Measurements from ENCODE around the gene ELFN2. TPM values are rescaled to one million over a fixed set of nuclear protein-coding genes. Genes with fewer than 3 reads are reported as not detected.

Gene ELFN2
- polyA plus RNA-seq, 1 donor from 2014 or later: 4.4 TPM

- Histone ChIP-seq H3K36me3 (ENCODE audit: insufficient read depth, low read length) (no peaks in the 10 kb centered on the region), H3K79me2 (replicated peaks; ENCODE audit: insufficient read depth, low read length) (no peaks in the 10 kb centered on the region), H3K9me2 (ENCODE audit: insufficient read depth, low read length) (no peaks in the 10 kb centered on the region), H3K27ac (ENCODE audit: low read length) (no peak overlapping the region), H2AFZ (ENCODE audit: low read depth, low read length) (no peak overlapping the region), H3K4me3 (ENCODE audit: low read length) (no peak overlapping the region), H3K9me3 (ENCODE audit: low read length) (no peaks in the 10 kb centered on the region), H3K27me3 (ENCODE audit: insufficient read depth, low read depth, low read length) (no peaks in the 10 kb centered on the region), H3F3A (ENCODE audit: insufficient read depth, low read length, poor library complexity, severe bottlenecking) (no peaks in the 10 kb centered on the region), H3K9ac (ENCODE audit: low read length) (no peak overlapping the region), H4K20me1 (ENCODE audit: insufficient read depth) (no peaks in the 10 kb centered on the region), H3K4me2 (ENCODE audit: low read length) (no peak overlapping the region)
- TF ChIP-seq EP300 (conservative IDR thresholded peaks at IDR 0.05; ENCODE audit: poor library complexity, severe bottlenecking) (no peak), REST (IDR thresholded peaks at IDR 0.05; ENCODE audit: borderline replicate concordance) (no peak), CTCF (IDR thresholded peaks at IDR 0.05; ENCODE audit: poor library complexity, severe bottlenecking) (no peak), POLR2AphosphoS5 (IDR thresholded peaks at IDR 0.05) (no peak), MXI1 (conservative IDR thresholded peaks at IDR 0.05; ENCODE audit: poor library complexity, severe bottlenecking) (no peak), TAF1 (IDR thresholded peaks at IDR 0.05; ENCODE audit: low read depth) (no peak), SMC3 (conservative IDR thresholded peaks at IDR 0.05; ENCODE audit: poor library complexity) (no peak), EZH2 (IDR thresholded peaks at IDR 0.05; ENCODE audit: borderline replicate concordance, insufficient read depth, low read length, poor library complexity, severe bottlenecking) (no peak), RAD21 (conservative IDR thresholded peaks at IDR 0.05) (no peak)
These were observed 28.6 kb upstream of the ELFN2 start for GRCh38 chr22:37455896-37456295.

- no peaks in the 10 kb centered on the region for H4K20me1 ChIP-seq (ENCODE audit: insufficient read depth)
- H3K4me3 ChIP-seq (ENCODE audit: low read length): no peak overlapping the region
- no peak overlapping the region for H3K27ac ChIP-seq (ENCODE audit: low read length)
- H3K9me3 ChIP-seq (ENCODE audit: low read length): no peaks in the 10 kb centered on the region
- no peaks in the 10 kb centered on the region for H3K36me3 ChIP-seq (ENCODE audit: insufficient read depth, low read length)
- H3K4me2 ChIP-seq (ENCODE audit: low read length): no peak overlapping the region
- H3K27me3 ChIP-seq (ENCODE audit: insufficient read depth, low read depth, low read length): no peaks in the 10 kb centered on the region
- no peaks in the 10 kb centered on the region for H3K9me2 ChIP-seq (ENCODE audit: insufficient read depth, low read length)
- no peak overlapping the region for H3K9ac ChIP-seq (ENCODE audit: low read length)
- no peak for TF ChIP-seq EZH2 (IDR thresholded peaks at IDR 0.05; ENCODE audit: borderline replicate concordance, insufficient read depth, low read length, poor library complexity, severe bottlenecking)
- no peak for TF ChIP-seq SMC3 (conservative IDR thresholded peaks at IDR 0.05; ENCODE audit: poor library complexity)
- TF ChIP-seq EP300 (conservative IDR thresholded peaks at IDR 0.05; ENCODE audit: poor library complexity, severe bottlenecking): no peak
- no peak for TF ChIP-seq POLR2AphosphoS5 (IDR thresholded peaks at IDR 0.05)
- no peak for TF ChIP-seq RAD21 (conservative IDR thresholded peaks at IDR 0.05)
- no peak for TF ChIP-seq CTCF (IDR thresholded peaks at IDR 0.05; ENCODE audit: poor library complexity, severe bottlenecking)
- no peak for TF ChIP-seq REST (IDR thresholded peaks at IDR 0.05; ENCODE audit: borderline replicate concordance)
- no peak for TF ChIP-seq MXI1 (conservative IDR thresholded peaks at IDR 0.05; ENCODE audit: poor library complexity, severe bottlenecking)
- no peak for TF ChIP-seq TAF1 (IDR thresholded peaks at IDR 0.05; ENCODE audit: low read depth)
- no peak overlapping the region for H2AFZ ChIP-seq (ENCODE audit: low read depth, low read length)
- no peaks in the 10 kb centered on the region for H3K79me2 ChIP-seq (replicated peaks; ENCODE audit: insufficient read depth, low read length)
- no peaks in the 10 kb centered on the region for H3F3A ChIP-seq (ENCODE audit: insufficient read depth, low read length, poor library complexity, severe bottlenecking)
These were observed 27.8 kb upstream of the ELFN2 start for GRCh38 chr22:37454857-37455686.

All from neural cell (in vitro differentiated cells).